Testis (tissue), 2 donors: ENCODE results near the gene OR2L2.

Experiments used
- CTCF ChIP-seq, 3 experiments: fragments of 450-650 bp in 2 of 3; fragments of 200-600 bp in 1 of 3; sonication (generic) in 1 of 3; IDR thresholded peaks; one replicate each; pipeline ENCODE4 v1.5.1; 2016 to 2019; ENCODE audit warnings: antibody characterized with exemption in 3 of 3, mild to moderate bottlenecking in 2 of 3, moderate library complexity in 1 of 3
- POLR2A ChIP-seq: fragments of 450-650 bp; IDR thresholded peaks from one replicate; pipeline ENCODE4 v1.6.1; 2017; ENCODE audit warnings: antibody characterized with exemption, mild to moderate bottlenecking, moderate library complexity

- TF ChIP-seq CTCF (IDR thresholded peaks at IDR 0.05) (no peak), POLR2A (no peak)
Measured at GRCh38 chr1:248015803-248016202, 14.1 kb upstream of the OR2L2 start.
